Body of pancreas (tissue), 4 donors: ENCODE measurements around the gene LYG2. TPM values are rescaled to one million over a fixed set of nuclear protein-coding genes. Genes with fewer than 3 reads are reported as not detected.
"Not testable (repeated sequence)": the region's sequence is repeated elsewhere in the genome, so short reads cannot be mapped to it uniquely, and the experiment has no call there.

Experiments used
- ATAC-seq: fragments of 150-250 bp; one replicate; pipeline ENCODE4 v1.9.1; 2016
- DNase-seq, 4 donors: peaks; one replicate each; pipeline ENCODE4 v3.0.0-alpha.2; 2019
- H3K27ac ChIP-seq, 4 donors: fragments of 200-600 bp; sonication (generic); 1 replicate in 3 of 4; 2 replicates in 1 of 4; pipeline versions ENCODE4 v1.5.1 to v1.6.1; 2016 to 2019; ENCODE audit warnings: mild to moderate bottlenecking in 1 of 4, mixed read lengths in 1 of 4, moderate library complexity in 1 of 4
- H3K27me3 ChIP-seq, 2 donors: fragments of 200-600 bp; sonication (generic); one replicate each; pipeline ENCODE4 v1.6.0; 2016; ENCODE audit warnings: mild to moderate bottlenecking in 1 of 2
- H3K36me3 ChIP-seq, 2 donors: fragments of 200-600 bp; sonication (generic); replicated peaks in 1 of 2; 2 replicates each; pipeline ENCODE4 v1.5.1; 2016; ENCODE audit warnings: low read depth in 2 of 2; ENCODE audit not compliant: insufficient read depth in 1 of 2
- H3K4me1 ChIP-seq: fragments of 200-600 bp; sonication (generic); one replicate; pipeline ENCODE4 v1.6.0; 2016
- H3K4me3 ChIP-seq, 2 donors: fragments of 200-600 bp; sonication (generic); 1 replicate in 1 of 2; 2 replicates in 1 of 2; pipeline ENCODE4 v1.5.1; 2016 to 2019
- H3K9me3 ChIP-seq, 3 donors: fragments of 200-600 bp; sonication (generic); 1 replicate in 2 of 3; 2 replicates in 1 of 3; pipeline ENCODE4 v1.5.1; 2016
- CTCF ChIP-seq, 7 experiments: fragments of 450-650 bp in 4 of 7; fragments of 200-600 bp in 3 of 7; sonication (generic) in 3 of 7; IDR thresholded peaks; one replicate each; pipeline ENCODE4 v1.5.1; 2016 to 2019; ENCODE audit warnings: antibody characterized with exemption in 7 of 7
- POLR2A ChIP-seq, 3 donors: fragments of 450-650 bp; IDR thresholded peaks; one replicate each; pipeline ENCODE4 v1.6.1; 2016; ENCODE audit warnings: antibody characterized with exemption in 3 of 3, mild to moderate bottlenecking in 2 of 3
- WGBS, 2 donors: methylation state at CpG; one replicate each; pipeline ENCODE4 v1.1.5; 2017; 5-methylcytosine and 5-hydroxymethylcytosine counted together
- intact Hi-C: fragments of 100-400 bp; cut with DNase I; formaldehyde crosslinking; loops from one replicate; pipeline ENCODE4 v1.15.1; 2023
- total RNA-seq, 2 donors: library from RNA; depleted of rRNA; stranded (reverse); fragments of >200 nt; gene quantifications; one replicate each; pipeline ENCODE4 v1.1.0, GENCODE V29; 2016

Gene LYG2
- total RNA-seq: not detected

- H3K36me3 ChIP-seq: no peaks in the 10 kb centered on the region
- TF ChIP-seq CTCF (IDR thresholded peaks at IDR 0.05): no peak
- TF ChIP-seq POLR2A (IDR thresholded peaks at IDR 0.05): no peak
- DNase-seq (no peak), ATAC-seq (no peak)
- no peaks in the 10 kb centered on the region for H3K27me3 ChIP-seq
- no peaks in the 10 kb centered on the region for H3K9me3 ChIP-seq
- no peaks in the 10 kb centered on the region for H3K4me1 ChIP-seq
- intact Hi-C loops: no loop called here
- H3K27ac ChIP-seq: no peak within 1 kb of the TSS
- H3K4me3 ChIP-seq: no peak within 1 kb of the TSS
- 71 to 85% methylated on average over 7 of the region's 7 CpGs for WGBS, 2 donors
Measured at GRCh38 chr2:99255491-99256318, at the start of gene LYG2. Gene LYG2, minus strand, starts transcription at chr2:99255666. Its CDS starts 1,406 bp downstream, at chr2:99254260.

- H3K4me1 ChIP-seq, ATAC-seq, intact Hi-C loops: not testable (repeated sequence)
Measured at GRCh38 chr2:99301097-99301496, 45.6 kb upstream of the LYG2 start, which contains the start of gene LYG1. Gene LYG1, minus strand, starts transcription at chr2:99301197. Its CDS starts 5,527 bp downstream, at chr2:99295670.

GRCh38 chr2:99299580-99299979 lies 44.1 kb upstream of the LYG2 start:
- intact Hi-C loops: no loop called here
- Histone ChIP-seq H3K4me3 (no peak overlapping the region), H3K9me3 (no peaks in the 10 kb centered on the region), H3K36me3 (no peaks in the 10 kb centered on the region), H3K27ac (no peak overlapping the region), H3K4me1 (no peaks in the 10 kb centered on the region), H3K27me3 (no peaks in the 10 kb centered on the region)
- ATAC-seq: no peak
- TF ChIP-seq CTCF (IDR thresholded peaks at IDR 0.05): no peak
- no peak for TF ChIP-seq POLR2A (IDR thresholded peaks at IDR 0.05)
- DNase-seq: no peak
- WGBS, 2 donors: 91 to 96% methylated on average over 7 of the region's 7 CpGs

More at GRCh38 chr2:99301097-99301496, 45.6 kb upstream of the LYG2 start, which contains the start of gene LYG1:
- not testable (repeated sequence) for H3K27me3 ChIP-seq, DNase-seq, H3K9me3 ChIP-seq, H3K36me3 ChIP-seq, H3K27ac ChIP-seq, H3K4me3 ChIP-seq
- 54 to 61% methylated on average over 2 of the region's 2 CpGs for WGBS, 2 donors

GRCh38 chr2:99297994-99298393 lies 42.5 kb upstream of the LYG2 start:
- H3K27me3 ChIP-seq: no peaks in the 10 kb centered on the region
- H3K4me1 ChIP-seq: no peaks in the 10 kb centered on the region
- no peak for TF ChIP-seq CTCF (IDR thresholded peaks at IDR 0.05)
- no peak for TF ChIP-seq POLR2A (IDR thresholded peaks at IDR 0.05)
- intact Hi-C loops: no loop called here
- WGBS, 2 donors: 94 to 96% methylated on average over 2 of the region's 2 CpGs
- DNase-seq: no peak
- no peaks in the 10 kb centered on the region for H3K36me3 ChIP-seq
- ATAC-seq: no peak
- no peak overlapping the region for H3K4me3 ChIP-seq
- no peaks in the 10 kb centered on the region for H3K9me3 ChIP-seq
- no peak overlapping the region for H3K27ac ChIP-seq

- ATAC-seq (no peak), DNase-seq (no peak)
- Histone ChIP-seq H3K27me3 (no peaks in the 10 kb centered on the region), H3K4me1 (no peaks in the 10 kb centered on the region), H3K4me3 (no peak overlapping the region), H3K27ac (peak overlapping the region in 1 of 4 donors; percentile 6), H3K36me3 (no peaks in the 10 kb centered on the region), H3K9me3 (no peaks in the 10 kb centered on the region)
- TF ChIP-seq CTCF (IDR thresholded peaks at IDR 0.05) (no peak), POLR2A (IDR thresholded peaks at IDR 0.05) (no peak)
- WGBS, 2 donors: 75 to 76% methylated on average over 7 of the region's 7 CpGs
- intact Hi-C loops: no loop called here
Measured at GRCh38 chr2:99285526-99285925, 30.1 kb upstream of the LYG2 start.
